SU-DHL-6 (cell line): ENCODE results near the gene ARR3.

ENCODE experiments used
- EZH2phosphoT487 ChIP-seq: fragments of 200-600 bp; sonication (generic), shearing (Covaris generic); conservative IDR thresholded peaks from 2 replicates; pipeline ENCODE4 v1.6.1; 2018; ENCODE audit warnings: mild to moderate bottlenecking, antibody characterized with exemption, low read length, moderate library complexity, mixed read lengths
- TF ChIP-seq, protein P1 (sequence below): fragments of 200-600 bp; sonication (generic); IDR thresholded peaks from one replicate; pipeline ENCODE4 v1.5.1; 2017; ENCODE audit warnings: antibody characterized with exemption, mild to moderate bottlenecking, low read length, moderate library complexity; ENCODE audit not compliant: insufficient read depth, poor library complexity, severe bottlenecking

DNA sequence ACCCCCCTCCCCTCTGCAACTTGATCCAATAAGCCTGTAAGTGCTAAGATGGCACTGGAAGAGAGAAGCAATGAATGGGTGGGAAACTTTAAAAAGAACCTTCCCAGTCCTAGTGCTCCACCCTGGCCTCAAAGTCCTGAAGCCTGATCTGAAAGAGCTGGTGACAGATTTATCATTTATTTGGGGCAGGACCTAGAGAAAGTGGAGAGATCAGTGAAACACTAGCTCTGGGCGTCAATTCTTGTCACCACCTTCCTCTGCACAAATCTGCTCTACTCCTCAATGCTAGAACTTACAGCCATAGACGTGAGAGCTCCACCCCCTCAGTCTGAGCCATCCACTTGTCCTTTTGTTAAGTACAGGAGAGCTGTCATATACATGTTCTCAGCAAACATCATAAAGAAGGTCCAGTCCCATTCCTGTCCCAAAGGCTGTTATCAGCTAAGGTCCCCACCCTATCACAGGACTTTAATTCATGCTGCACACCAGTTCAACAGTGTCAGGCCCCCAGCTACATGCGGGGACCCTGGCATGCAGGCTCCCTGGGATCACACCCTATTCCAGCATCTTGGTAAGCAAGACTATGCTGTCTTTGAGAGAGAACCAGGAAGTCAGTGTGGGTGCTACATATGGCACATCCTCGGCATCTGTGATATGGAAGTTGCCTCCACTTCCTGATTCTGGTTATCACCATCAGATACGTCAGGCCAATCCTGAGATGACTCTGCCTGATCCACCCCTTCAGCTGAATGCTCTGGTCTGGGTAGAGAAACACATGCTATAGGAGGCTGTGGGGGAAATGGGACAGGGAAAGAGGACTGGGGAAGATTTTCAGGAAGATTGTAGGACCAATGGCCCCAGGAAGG is 10.5 kb upstream of the ARR3 start:
- TF ChIP-seq, protein P1, sequence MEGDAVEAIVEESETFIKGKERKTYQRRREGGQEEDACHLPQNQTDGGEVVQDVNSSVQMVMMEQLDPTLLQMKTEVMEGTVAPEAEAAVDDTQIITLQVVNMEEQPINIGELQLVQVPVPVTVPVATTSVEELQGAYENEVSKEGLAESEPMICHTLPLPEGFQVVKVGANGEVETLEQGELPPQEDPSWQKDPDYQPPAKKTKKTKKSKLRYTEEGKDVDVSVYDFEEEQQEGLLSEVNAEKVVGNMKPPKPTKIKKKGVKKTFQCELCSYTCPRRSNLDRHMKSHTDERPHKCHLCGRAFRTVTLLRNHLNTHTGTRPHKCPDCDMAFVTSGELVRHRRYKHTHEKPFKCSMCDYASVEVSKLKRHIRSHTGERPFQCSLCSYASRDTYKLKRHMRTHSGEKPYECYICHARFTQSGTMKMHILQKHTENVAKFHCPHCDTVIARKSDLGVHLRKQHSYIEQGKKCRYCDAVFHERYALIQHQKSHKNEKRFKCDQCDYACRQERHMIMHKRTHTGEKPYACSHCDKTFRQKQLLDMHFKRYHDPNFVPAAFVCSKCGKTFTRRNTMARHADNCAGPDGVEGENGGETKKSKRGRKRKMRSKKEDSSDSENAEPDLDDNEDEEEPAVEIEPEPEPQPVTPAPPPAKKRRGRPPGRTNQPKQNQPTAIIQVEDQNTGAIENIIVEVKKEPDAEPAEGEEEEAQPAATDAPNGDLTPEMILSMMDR: no peak
- TF ChIP-seq EZH2phosphoT487: no peak
